HEK293 (cell line): ENCODE measurements around the gene ARIH2.

Source experiments
- GFI1B ChIP-seq: fragments of 450-650 bp; formaldehyde crosslinking; IDR thresholded peaks from 2 replicates; pipeline ENCODE4 v1.5.1; 2016; ENCODE audit warnings: missing biosample characterization, missing genetic modification characterization
- HOXA7 ChIP-seq: sonication (generic); formaldehyde crosslinking; IDR thresholded peaks from 2 replicates; pipeline ENCODE4 v1.8.1; 2022; ENCODE audit warnings: missing genetic modification reagents, borderline replicate concordance
- KLF7 ChIP-seq: fragments of 450-650 bp; formaldehyde crosslinking; IDR thresholded peaks from 2 replicates; pipeline ENCODE4 v1.5.1; 2016; ENCODE audit warnings: missing biosample characterization, missing genetic modification characterization, borderline replicate concordance
- KLF9 ChIP-seq: fragments of 450-650 bp; formaldehyde crosslinking; IDR thresholded peaks from 2 replicates; pipeline ENCODE4 v1.5.1; 2016; ENCODE audit warnings: missing biosample characterization, missing genetic modification characterization, low read depth
- PBX3 ChIP-seq: sonication (generic); formaldehyde crosslinking; IDR thresholded peaks from 2 replicates; pipeline ENCODE4 v1.8.1; 2022; ENCODE audit warnings: mild to moderate bottlenecking, moderate library complexity, missing genetic modification reagents
- PRDM2 ChIP-seq: fragments of 450-650 bp; formaldehyde crosslinking; IDR thresholded peaks from 2 replicates; pipeline ENCODE4 v1.5.1; 2016; ENCODE audit warnings: missing biosample characterization, missing genetic modification characterization, borderline replicate concordance
- REST ChIP-seq: fragments of 450-650 bp; formaldehyde crosslinking; IDR thresholded peaks from 2 replicates; pipeline ENCODE4 v1.5.1; 2016; ENCODE audit warnings: missing biosample characterization, missing genetic modification characterization
- SCRT1 ChIP-seq: fragments of 450-650 bp; formaldehyde crosslinking; IDR thresholded peaks from 2 replicates; pipeline ENCODE4 v1.5.1; 2016; ENCODE audit warnings: missing biosample characterization, missing genetic modification characterization, borderline replicate concordance
- TCF7L2 ChIP-seq: IDR thresholded peaks from 2 replicates; pipeline ENCODE4 v1.6.1; 2011; ENCODE audit warnings: low read depth, mild to moderate bottlenecking, inconsistent platforms, low read length, moderate library complexity, borderline replicate concordance
- YY1 ChIP-seq: fragments of 450-650 bp; formaldehyde crosslinking; IDR thresholded peaks from 2 replicates; pipeline ENCODE4 v1.5.1; 2018; ENCODE audit warnings: missing biosample characterization, missing genetic modification characterization
- ZBTB21 ChIP-seq: fragments of 450-650 bp; formaldehyde crosslinking; IDR thresholded peaks from 2 replicates; pipeline ENCODE4 v1.5.1; 2017; ENCODE audit warnings: missing biosample characterization, missing genetic modification characterization
- ZFHX2 ChIP-seq: fragments of 450-650 bp; formaldehyde crosslinking; conservative IDR thresholded peaks from 2 replicates; pipeline ENCODE4 v1.5.1; 2016; ENCODE audit warnings: missing biosample characterization, missing genetic modification characterization
- ZNF19 ChIP-seq: fragments of 450-650 bp; formaldehyde crosslinking; IDR thresholded peaks from 2 replicates; pipeline ENCODE4; 2016; ENCODE audit warnings: missing biosample characterization, missing genetic modification characterization, low read depth
- ZNF280C ChIP-seq: fragments of 450-650 bp; formaldehyde crosslinking; IDR thresholded peaks from 2 replicates; pipeline ENCODE4 v1.5.1; 2016; ENCODE audit warnings: missing biosample characterization, missing genetic modification characterization
- ZNF423 ChIP-seq: fragments of 450-650 bp; formaldehyde crosslinking; IDR thresholded peaks from 2 replicates; pipeline ENCODE4 v1.5.1; 2016; ENCODE audit warnings: missing biosample characterization, missing genetic modification characterization
- ZNF514 ChIP-seq: fragments of 450-650 bp; formaldehyde crosslinking; IDR thresholded peaks from 2 replicates; pipeline ENCODE4 v1.5.1; 2016; ENCODE audit warnings: missing biosample characterization, missing genetic modification characterization
- ZNF555 ChIP-seq: fragments of 450-650 bp; formaldehyde crosslinking; conservative IDR thresholded peaks from 2 replicates; pipeline ENCODE4 v1.5.1; 2017; ENCODE audit warnings: missing biosample characterization, mild to moderate bottlenecking, missing genetic modification characterization, inconsistent platforms
- ZNF561 ChIP-seq: fragments of 450-650 bp; IDR thresholded peaks from 2 replicates; pipeline ENCODE4 v1.5.1; 2018; ENCODE audit warnings: missing biosample characterization, missing genetic modification characterization, borderline replicate concordance
- ZNF571 ChIP-seq: fragments of 450-650 bp; formaldehyde crosslinking; IDR thresholded peaks from 2 replicates; pipeline ENCODE4 v1.5.0; 2017; ENCODE audit warnings: missing biosample characterization, missing genetic modification characterization
- ZNF596 ChIP-seq: fragments of 450-650 bp; IDR thresholded peaks from 2 replicates; pipeline ENCODE4 v1.5.0; 2018; ENCODE audit warnings: missing biosample characterization, mild to moderate bottlenecking, missing genetic modification characterization, moderate library complexity
- ZNF624 ChIP-seq: fragments of 450-650 bp; formaldehyde crosslinking; IDR thresholded peaks from 2 replicates; pipeline ENCODE4 v1.5.1; 2017; ENCODE audit warnings: missing biosample characterization, missing genetic modification characterization
- ZNF776 ChIP-seq: fragments of 450-650 bp; formaldehyde crosslinking; IDR thresholded peaks from 2 replicates; pipeline ENCODE4 v1.5.0; 2017; ENCODE audit warnings: missing biosample characterization, missing genetic modification characterization, borderline replicate concordance
- ZNF843 ChIP-seq: fragments of 450-650 bp; formaldehyde crosslinking; IDR thresholded peaks from 2 replicates; pipeline ENCODE4 v1.5.1; 2016; ENCODE audit warnings: missing biosample characterization, missing genetic modification characterization
- ZSCAN30 ChIP-seq: fragments of 450-650 bp; IDR thresholded peaks from 2 replicates; pipeline ENCODE4 v1.5.1; 2018; ENCODE audit warnings: missing biosample characterization, mild to moderate bottlenecking, missing genetic modification characterization, moderate library complexity
- ZSCAN4 ChIP-seq: fragments of 450-650 bp; formaldehyde crosslinking; IDR thresholded peaks from 2 replicates; pipeline ENCODE4 v1.5.1; 2017; ENCODE audit warnings: missing biosample characterization, missing genetic modification characterization

Gene ARIH2

GRCh38 chr3:49021813-49022687, 103.4 kb downstream of the ARIH2 start, which contains the start of gene NDUFAF3 (continued):
- peak; percentile 71 for TF ChIP-seq ZNF843 (tag by site-specific recombination)
- TF ChIP-seq ZNF423, result peak; percentile 91
- no peak; the same call in 1 of the 2 replicates for TF ChIP-seq KLF9
- TF ChIP-seq ZNF280C (tag by site-specific recombination), result no peak
- TF ChIP-seq ZNF624 (tag by site-specific recombination), result no peak
- TF ChIP-seq ZFHX2 (tag by site-specific recombination), result peak; percentile 49
- peak; percentile 88 for TF ChIP-seq YY1 (tag by site-specific recombination)
- peak; percentile 89 for TF ChIP-seq ZSCAN30 (tag by site-specific recombination)
- TF ChIP-seq TCF7L2, result no peak
- no peak for TF ChIP-seq PRDM2
- no peak for TF ChIP-seq ZNF776 (tag by site-specific recombination)
- TF ChIP-seq HOXA7 (CRISPR knock-in tag), result no peak
- no peak for TF ChIP-seq ZNF596
- TF ChIP-seq ZNF571 (tag by site-specific recombination), result no peak
- TF ChIP-seq ZSCAN4, result peak; percentile 32; the same call in 1 of the 2 replicates
- TF ChIP-seq ZNF514 (tag by site-specific recombination), result no peak
- TF ChIP-seq ZNF555 (tag by site-specific recombination), result no peak
- peak; percentile 88; the same call in 1 of the 2 replicates for TF ChIP-seq KLF7
- no peak for TF ChIP-seq GFI1B (tag by site-specific recombination)
- no peak for TF ChIP-seq ZNF19 (tag by site-specific recombination)
- peak; percentile 86 for TF ChIP-seq ZNF561 (tag by site-specific recombination)
- TF ChIP-seq ZBTB21 (tag by site-specific recombination), result peak; percentile 67
- 0 out of 2 replicates have a peak, but pooled peaks have one; percentile 50 for TF ChIP-seq PBX3 (CRISPR knock-in tag)
- peak; percentile 38; the same call in 1 of the 2 replicates for TF ChIP-seq REST (tag by site-specific recombination)
- TF ChIP-seq SCRT1 (tag by site-specific recombination), result no peak
